ENCODE results near the gene FAM229B. TPM values are rescaled to one million over a fixed set of nuclear protein-coding genes. Genes with fewer than 3 reads are reported as not detected.
"Not testable (repeated sequence)": the region's sequence is repeated elsewhere in the genome, so short reads cannot be mapped to it uniquely, and the experiment has no call there.

The FAM229B gene
- total and polyA plus RNA-seq, 10 donors, result 1.9 to 7.9 (median 4.4) TPM

- intact Hi-C loops (cut with DNase I; ENCODE audit: low total_unique reads), result loop anchor here (5.0 to 10.0 kb wide), 2 partner anchors 331 to 779 kb away; no protein-coding TSS in a partner anchor
- no peaks in the 10 kb centered on the region for H3K36me3 ChIP-seq
- H3K9me3 ChIP-seq, result no peaks in the 10 kb centered on the region
- 0 to 1% (median 0%) methylated on average over 30 to 36 of the region's 36 CpGs for WGBS, 5 donors
- DNase-seq, result peak; percentile 97
- peaks cover 0 to 13% (median 3%) of the 10 kb centered on the region in 6 donors for H3K4me1 ChIP-seq
- TF ChIP-seq POLR2A (IDR thresholded peaks at IDR 0.05) (peak in 1 of 3 donors; percentile 66), POLR2AphosphoS5 (IDR thresholded peaks at IDR 0.05) (peak; percentile 71 to 91 (median 87)), CTCF (IDR thresholded peaks at IDR 0.05 in 8 of 11, conservative IDR thresholded peaks at IDR 0.05 in 3 of 11) (peak; percentile 88 to 99 (median 95))
- peak overlapping the region; percentile 48 to 76 (median 56) for H3K4me3 ChIP-seq
- H3K27ac ChIP-seq, result peak overlapping the region; percentile 73 to 92 (median 88)
- H3K27me3 ChIP-seq (replicated peaks in 1 of 7), result no peaks in the 10 kb centered on the region
Measured at GRCh38 chr6:112043032-112044007, 44.1 kb upstream of the FAM229B start.

GRCh38 chr6:112044196-112044595 is 43.2 kb upstream of the FAM229B start:
- H3K9me3 ChIP-seq, result no peaks in the 10 kb centered on the region
- H3K27me3 ChIP-seq (replicated peaks in 1 of 7), result no peaks in the 10 kb centered on the region
- no peak for TF ChIP-seq POLR2AphosphoS5 (IDR thresholded peaks at IDR 0.05)
- no peaks in the 10 kb centered on the region for H3K36me3 ChIP-seq
- no peak for DNase-seq
- intact Hi-C loops (cut with DNase I; ENCODE audit: low total_unique reads), result loop anchor here (5.0 to 10.0 kb wide), 2 partner anchors 332 to 779 kb away; no protein-coding TSS in a partner anchor
- H3K27ac ChIP-seq, result peak overlapping the region in 2 of 8 donors; percentile 88 to 91
- H3K4me3 ChIP-seq, result no peak overlapping the region
- WGBS, 5 donors, result 72 to 83% (median 75%) methylated on average over 8 of the region's 8 CpGs
- peaks cover 0 to 13% (median 3%) of the 10 kb centered on the region in 6 donors for H3K4me1 ChIP-seq

GRCh38 chr6:112044856-112045255 is 42.5 kb upstream of the FAM229B start:
- Histone ChIP-seq H3K4me1 (peaks cover 0 to 13% (median 3%) of the 10 kb centered on the region in 6 donors), H3K27ac (no peak overlapping the region), H3K27me3 (replicated peaks in 1 of 7) (no peaks in the 10 kb centered on the region), H3K9me3 (no peaks in the 10 kb centered on the region), H3K36me3 (no peaks in the 10 kb centered on the region), H3K4me3 (no peak overlapping the region)
- no peak for DNase-seq
- TF ChIP-seq POLR2A (IDR thresholded peaks at IDR 0.05) (no peak), CTCF (IDR thresholded peaks at IDR 0.05 in 8 of 11, conservative IDR thresholded peaks at IDR 0.05 in 3 of 11) (no peak), POLR2AphosphoS5 (IDR thresholded peaks at IDR 0.05) (no peak)
- WGBS, 5 donors, result 75 to 84% (median 83%) methylated on average over 3 of the region's 3 CpGs
- intact Hi-C loops (cut with DNase I; ENCODE audit: low total_unique reads), result loop anchor here (5.0 to 10.0 kb wide), 2 partner anchors 333 to 780 kb away; no protein-coding TSS in a partner anchor

GRCh38 chr6:112047523-112047922 is 39.9 kb upstream of the FAM229B start:
- DNase-seq; H3K27ac ChIP-seq; H3K4me3 ChIP-seq; H3K27me3 ChIP-seq (replicated peaks in 1 of 7); H3K36me3 ChIP-seq; H3K9me3 ChIP-seq: not testable (repeated sequence)
- peaks cover 0 to 12% (median 3%) of the 10 kb centered on the region in 6 donors for H3K4me1 ChIP-seq
- WGBS, 5 donors, result 90 to 95% (median 95%) methylated on average over 6 to 25 of the region's 25 CpGs
- intact Hi-C loops (cut with DNase I; ENCODE audit: low total_unique reads), result loop anchor here (10.0 kb wide), 1 partner anchor 783 kb away; no protein-coding TSS in a partner anchor

Data from spleen (tissue), 11 donors.